Superior temporal gyrus (tissue), 1 donor: Measurements from ENCODE around the gene CTDP1.

ENCODE experiments used
- DNase-seq: peaks from one replicate; pipeline ENCODE4 v3.0.0-alpha.2; 2016; ENCODE audit errors: extremely low spot score

The CTDP1 gene

DNA sequence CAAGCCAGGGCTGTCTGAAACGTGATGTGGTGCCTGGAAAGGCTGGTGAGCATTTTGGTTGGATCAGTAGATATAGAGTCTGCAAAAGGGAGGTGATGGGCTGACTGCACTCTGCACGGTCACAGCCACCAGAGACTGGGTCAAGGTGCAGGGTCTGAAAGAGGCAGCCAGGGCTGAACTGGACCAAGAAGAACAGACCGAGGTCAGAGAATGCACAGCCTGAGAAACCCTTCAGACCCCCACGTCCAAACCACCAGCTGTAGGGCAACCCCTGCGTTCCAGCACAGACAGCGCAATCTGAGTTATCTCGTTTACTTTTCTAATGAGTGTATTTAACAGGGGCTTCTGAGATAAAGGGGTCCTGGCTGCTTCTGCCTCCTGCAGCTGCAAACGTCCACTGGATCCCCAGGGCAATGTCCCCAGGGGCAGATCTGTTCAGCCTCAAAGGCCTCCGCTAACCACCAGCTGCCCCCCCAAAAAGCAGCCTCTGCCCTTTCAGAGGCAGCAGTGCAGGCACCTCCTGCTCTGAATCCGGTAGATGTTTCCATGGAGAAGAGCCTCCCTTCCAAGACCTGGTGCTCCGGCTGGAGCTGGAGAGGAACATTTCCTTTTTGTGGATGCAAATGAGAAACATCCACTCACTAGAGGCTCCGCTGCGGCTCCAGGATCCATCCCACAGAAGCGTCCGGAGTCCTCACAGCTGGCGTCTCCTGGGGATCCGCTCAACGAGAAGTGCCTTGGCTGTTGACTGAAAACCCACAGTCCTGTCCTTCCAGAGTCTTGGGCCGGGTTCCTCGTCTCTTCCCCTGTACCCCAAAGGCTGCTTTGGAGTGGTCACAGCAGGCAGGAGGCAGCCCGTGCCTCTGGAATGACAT, 117.2 kb downstream of the CTDP1 start:
- no peak for DNase-seq

GRCh38 chr18:79797518-79798345, 118.1 kb downstream of the CTDP1 start, which contains the start of gene KCNG2:
Gene KCNG2, plus strand, starts transcription at chr18:79797938. Its CDS starts 65,730 bp downstream, at chr18:79863668.
- no peak for DNase-seq

DNA sequence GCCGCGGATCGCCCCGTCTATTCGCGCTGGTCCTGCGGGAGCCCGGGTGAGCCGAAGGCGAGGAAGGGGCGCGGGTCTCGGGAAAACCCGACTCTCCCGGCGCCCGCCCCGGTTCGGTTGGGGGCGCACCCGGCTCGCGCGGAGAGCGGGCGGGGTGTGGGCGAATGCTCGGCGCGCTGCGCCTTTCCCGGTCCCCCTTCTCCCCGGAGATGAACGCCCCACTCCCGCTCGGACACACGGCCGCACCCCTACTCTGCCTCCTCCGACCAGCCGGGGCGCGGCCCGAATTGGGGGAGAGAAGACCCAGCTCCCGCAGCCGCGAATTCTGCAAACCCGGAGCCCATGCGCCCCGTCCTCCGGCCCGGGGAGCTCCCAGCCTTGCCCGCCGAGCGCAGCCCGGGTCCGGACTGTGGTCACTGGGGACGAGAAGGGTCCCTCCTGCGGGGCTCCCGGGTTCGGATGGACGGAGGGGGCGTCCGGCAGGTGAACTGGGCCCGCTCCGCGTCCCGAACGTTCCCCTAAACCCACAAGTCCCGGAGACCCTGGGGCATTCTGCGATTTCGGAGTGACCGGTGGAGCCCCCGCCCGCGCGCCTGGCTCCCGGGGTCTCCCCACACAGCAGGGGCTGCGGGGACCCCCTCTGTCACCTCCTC, 118.9 kb downstream of the CTDP1 start:
- no peak for DNase-seq

GRCh38 chr18:79798999-79799370, 119.4 kb downstream of the CTDP1 start:
- DNase-seq = no peak

GRCh38 chr18:79799619-79800370, 120.2 kb downstream of the CTDP1 start:
- DNase-seq = no peak

GRCh38 chr18:79800371-79801180, 121.0 kb downstream of the CTDP1 start:
- no peak for DNase-seq

GRCh38 chr18:79801217-79801616, 121.6 kb downstream of the CTDP1 start:
- DNase-seq = no peak

DNA sequence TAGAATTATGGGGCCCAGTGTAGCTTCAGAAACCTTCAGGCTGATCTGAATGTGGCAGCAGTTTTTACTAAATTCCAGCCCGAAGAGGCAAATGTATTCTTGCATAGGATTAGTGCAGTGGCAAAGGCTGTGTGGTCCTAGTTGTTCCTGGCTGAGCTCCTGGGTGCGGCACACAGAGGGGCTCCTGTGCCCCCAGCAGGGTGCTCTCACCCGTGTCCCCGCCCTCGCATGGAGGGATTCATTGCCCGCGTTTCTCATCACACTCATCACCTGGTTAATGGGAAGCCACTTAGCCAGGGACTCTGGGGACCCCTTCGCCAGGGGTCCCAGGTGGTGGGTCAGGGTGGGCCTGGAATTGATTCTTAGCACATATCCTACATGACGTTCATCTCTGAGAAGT, 122.0 kb downstream of the CTDP1 start:
- DNase-seq = no peak

- no peak for DNase-seq
Measured at GRCh38 chr18:79802298-79802697, 122.7 kb downstream of the CTDP1 start.

- no peak for DNase-seq
Measured at GRCh38 chr18:79803611-79804051, 124.0 kb downstream of the CTDP1 start.
